Gastrocnemius medialis (tissue), 4 donors: ENCODE data around the gene CFDP1.

Source experiments
- POLR2A ChIP-seq, 2 donors: fragments of 450-650 bp; IDR thresholded peaks; one replicate each; pipeline ENCODE4 v1.6.1; 2017; ENCODE audit warnings: antibody characterized with exemption in 2 of 2, mild to moderate bottlenecking in 2 of 2, moderate library complexity in 2 of 2
- TF ChIP-seq, protein P1 (sequence below), 5 experiments: fragments of 450-650 bp in 3 of 5; fragments of 200-600 bp in 2 of 5; sonication (generic) in 2 of 5; IDR thresholded peaks in 4 of 5; conservative IDR thresholded peaks in 1 of 5; 1 replicate in 4 of 5; 2 replicates in 1 of 5; pipeline ENCODE4 v1.5.1; 2016 to 2019; ENCODE audit warnings: antibody characterized with exemption in 5 of 5, mild to moderate bottlenecking in 3 of 5, moderate library complexity in 3 of 5

DNA sequence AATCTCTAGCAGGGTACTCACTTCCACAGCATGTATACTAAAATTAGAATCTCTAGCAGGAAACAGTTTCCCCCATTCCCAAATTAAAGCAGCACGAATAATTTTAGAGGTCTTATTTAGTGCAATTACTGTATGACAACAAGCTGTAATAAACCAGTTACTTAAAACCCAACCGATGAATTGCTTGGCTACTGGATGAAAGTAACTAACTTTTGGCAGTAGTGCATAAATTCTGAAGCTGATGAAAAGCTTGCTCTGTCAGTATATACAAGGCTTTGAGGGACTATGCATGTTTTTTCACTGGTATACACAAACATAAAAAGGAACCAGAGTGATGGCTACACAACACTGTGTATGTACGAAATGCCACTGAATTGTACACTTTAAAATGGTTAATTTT lies 89.4 kb downstream of the CFDP1 start:
- no peak for TF ChIP-seq POLR2A (IDR thresholded peaks at IDR 0.05)
- TF ChIP-seq, protein P1, sequence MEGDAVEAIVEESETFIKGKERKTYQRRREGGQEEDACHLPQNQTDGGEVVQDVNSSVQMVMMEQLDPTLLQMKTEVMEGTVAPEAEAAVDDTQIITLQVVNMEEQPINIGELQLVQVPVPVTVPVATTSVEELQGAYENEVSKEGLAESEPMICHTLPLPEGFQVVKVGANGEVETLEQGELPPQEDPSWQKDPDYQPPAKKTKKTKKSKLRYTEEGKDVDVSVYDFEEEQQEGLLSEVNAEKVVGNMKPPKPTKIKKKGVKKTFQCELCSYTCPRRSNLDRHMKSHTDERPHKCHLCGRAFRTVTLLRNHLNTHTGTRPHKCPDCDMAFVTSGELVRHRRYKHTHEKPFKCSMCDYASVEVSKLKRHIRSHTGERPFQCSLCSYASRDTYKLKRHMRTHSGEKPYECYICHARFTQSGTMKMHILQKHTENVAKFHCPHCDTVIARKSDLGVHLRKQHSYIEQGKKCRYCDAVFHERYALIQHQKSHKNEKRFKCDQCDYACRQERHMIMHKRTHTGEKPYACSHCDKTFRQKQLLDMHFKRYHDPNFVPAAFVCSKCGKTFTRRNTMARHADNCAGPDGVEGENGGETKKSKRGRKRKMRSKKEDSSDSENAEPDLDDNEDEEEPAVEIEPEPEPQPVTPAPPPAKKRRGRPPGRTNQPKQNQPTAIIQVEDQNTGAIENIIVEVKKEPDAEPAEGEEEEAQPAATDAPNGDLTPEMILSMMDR (IDR thresholded peaks at IDR 0.05 in 4 of 5, conservative IDR thresholded peaks at IDR 0.05 in 1 of 5) = no peak
